Panc1 (cell line): ENCODE measurements around the gene HADHB. TPM values are rescaled to one million over a fixed set of nuclear protein-coding genes. Genes with fewer than 3 reads are reported as not detected.

Source experiments
- ATAC-seq: fragments of 200-7000 bp; cut with Tn5 transposase; 2 replicates; pipeline ENCODE4 v1.9.1; 2020; ENCODE audit warnings: mild to moderate bottlenecking, moderate library complexity
- BruUV-seq: library from RNA; stranded (reverse); fragments of 400-500 nt; replicated peaks from 2 replicates; lab custom pipeline; 2021; lab: Mats Ljungman, UMichigan
- CTCF ChIA-PET: fragments of 300-600 bp; sonication (Branson Sonifier 250); formaldehyde crosslinking; loops from one replicate; lab custom pipeline; 2022; ENCODE audit warnings: antibody characterized with exemption; lab: Charles Lee
- POLR2A ChIA-PET: fragments of 300-600 bp; sonication (Branson Sonifier 250); formaldehyde crosslinking; loops from one replicate; lab custom pipeline; 2022; ENCODE audit warnings: antibody characterized with exemption; lab: Charles Lee
- DNase-seq: peaks from one replicate; pipeline ENCODE4 v3.0.0-alpha.2; 2010; ENCODE audit warnings: low read depth, low spot score
- H3K27ac ChIP-seq: 2 replicates; pipeline ENCODE4 v1.5.1; 2011; ENCODE audit warnings: mild to moderate bottlenecking, low read length, inconsistent platforms
- H3K27me3 ChIP-seq: fragments of 200-500 bp; sonication (Bioruptor generic); 2 replicates; pipeline ENCODE4 v1.6.0; 2014; ENCODE audit warnings: low read length, inconsistent platforms; ENCODE audit not compliant: control insufficient read depth, insufficient read depth
- H3K36me3 ChIP-seq: fragments of 200-500 bp; sonication (Bioruptor generic); 2 replicates; pipeline ENCODE4 v1.5.1; 2014; ENCODE audit warnings: inconsistent platforms, mild to moderate bottlenecking, low read length, moderate library complexity; ENCODE audit not compliant: control insufficient read depth, insufficient read depth
- H3K4me1 ChIP-seq: 2 replicates; pipeline ENCODE4 v1.5.1; 2011; ENCODE audit warnings: inconsistent platforms, mild to moderate bottlenecking, low read length, moderate library complexity; ENCODE audit not compliant: control insufficient read depth, insufficient read depth
- H3K4me3 ChIP-seq, 2 experiments: 2 replicates each; pipeline ENCODE4 v1.5.1; 2011 to 2012; ENCODE audit warnings: low read depth in 2 of 2, low read length in 2 of 2, mild to moderate bottlenecking in 2 of 2, inconsistent platforms in 1 of 2, moderate library complexity in 1 of 2
- H3K9me3 ChIP-seq: fragments of 200-500 bp; sonication (Bioruptor generic); 2 replicates; pipeline ENCODE4 v1.5.1; 2014; ENCODE audit warnings: low read depth, mild to moderate bottlenecking, inconsistent platforms, low read length, moderate library complexity; ENCODE audit not compliant: control insufficient read depth, insufficient read depth
- POLR2AphosphoS5 ChIP-seq: IDR thresholded peaks from 2 replicates; pipeline ENCODE4 v1.6.1; 2012; ENCODE audit warnings: mild to moderate bottlenecking, low read depth, low read length, moderate library complexity
- SIN3A ChIP-seq: IDR thresholded peaks from 2 replicates; pipeline ENCODE4 v1.6.1; 2012; ENCODE audit warnings: low read depth, mild to moderate bottlenecking, low read length, moderate library complexity, borderline replicate concordance; ENCODE audit not compliant: insufficient read depth
- TCF7L2 ChIP-seq: IDR thresholded peaks from 2 replicates; pipeline ENCODE4 v1.6.1; 2011; ENCODE audit warnings: mild to moderate bottlenecking, low read depth, low read length, inconsistent platforms
- in situ Hi-C: cut with HindIII; loops from 2 replicates; pipeline ENCODE4 v1.10.0; 2016; ENCODE audit warnings: low sequenced_read_pairs, low pct_unique_long_range_greater_than_20kb
- intact Hi-C: fragments of 100-400 bp; cut with micrococcal nuclease; formaldehyde crosslinking; loops from one replicate; pipeline ENCODE4 v1.10.0; 2022; ENCODE audit not compliant: unreplicated experiment
- total RNA-seq: library from RNA; stranded (reverse); gene quantifications from one replicate; pipeline ENCODE4 v1.2.1, GENCODE V29; 2021; ENCODE audit not compliant: unreplicated experiment
- TF ChIP-seq, protein P1 (sequence below): fragments of 450-650 bp; IDR thresholded peaks from 2 replicates; pipeline ENCODE4 v1.5.1; 2017; ENCODE audit warnings: mild to moderate bottlenecking
- TF ChIP-seq, protein P2 (sequence below), 2 experiments: IDR thresholded peaks; 2 replicates each; pipeline ENCODE4 v1.6.1; 2011 to 2012; ENCODE audit warnings: low read depth in 2 of 2, control low read depth in 1 of 2, low read length in 1 of 2, mild to moderate bottlenecking in 1 of 2, moderate library complexity in 1 of 2; ENCODE audit not compliant: insufficient read depth in 1 of 2

Gene HADHB
- total RNA-seq, 1 experiment from 2014 or later, result 106 TPM

DNA sequence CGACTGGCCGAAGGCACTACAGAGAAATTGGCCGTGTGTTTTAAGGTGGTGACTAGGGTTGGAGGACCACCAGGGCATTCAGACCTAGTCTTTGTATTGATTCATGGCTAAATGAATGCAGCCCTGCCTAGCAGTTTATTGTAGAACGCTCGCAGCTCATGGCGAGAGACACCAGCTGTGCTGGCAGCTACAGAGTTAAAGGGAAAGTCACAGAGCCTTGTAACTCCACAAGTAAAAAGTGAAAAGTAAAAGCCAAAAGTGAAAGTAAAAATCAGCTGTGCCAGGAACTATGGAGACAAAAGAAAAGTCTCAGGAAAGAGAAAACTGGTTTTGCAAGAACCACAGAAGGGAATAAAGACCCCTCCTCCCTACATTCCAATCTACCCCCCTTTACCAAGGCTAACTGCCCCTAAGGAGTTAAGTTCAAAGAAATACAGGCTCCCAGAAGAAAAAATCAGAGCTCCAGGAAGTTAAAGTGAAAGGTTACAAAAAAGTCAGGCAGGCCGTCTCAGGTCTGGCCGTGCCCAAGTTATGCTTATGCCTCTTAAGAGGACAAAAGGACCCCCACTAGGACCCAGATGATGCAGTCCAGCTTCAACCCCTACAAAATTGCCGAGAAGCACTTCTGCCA, 54.8 kb downstream of the HADHB start:
- intact Hi-C loops (no loop called here), in situ Hi-C loops (no loop called here)
- ChIA-PET CTCF (no interaction called here), POLR2A (no interaction called here)
- no peak for DNase-seq
- Histone ChIP-seq H3K4me1 (peaks cover 5% of the 10 kb centered on the region), H3K9me3 (no peaks in the 10 kb centered on the region), H3K27ac (peak overlapping the region; percentile 77), H3K36me3 (no peaks in the 10 kb centered on the region), H3K27me3 (no peaks in the 10 kb centered on the region), H3K4me3 (peak overlapping the region; percentile 34 to 57)
- BruUV-seq, result no TSS peak
- TF ChIP-seq POLR2AphosphoS5 (no peak), SIN3A (no peak), TCF7L2 (no peak)
- TF ChIP-seq, protein P1, sequence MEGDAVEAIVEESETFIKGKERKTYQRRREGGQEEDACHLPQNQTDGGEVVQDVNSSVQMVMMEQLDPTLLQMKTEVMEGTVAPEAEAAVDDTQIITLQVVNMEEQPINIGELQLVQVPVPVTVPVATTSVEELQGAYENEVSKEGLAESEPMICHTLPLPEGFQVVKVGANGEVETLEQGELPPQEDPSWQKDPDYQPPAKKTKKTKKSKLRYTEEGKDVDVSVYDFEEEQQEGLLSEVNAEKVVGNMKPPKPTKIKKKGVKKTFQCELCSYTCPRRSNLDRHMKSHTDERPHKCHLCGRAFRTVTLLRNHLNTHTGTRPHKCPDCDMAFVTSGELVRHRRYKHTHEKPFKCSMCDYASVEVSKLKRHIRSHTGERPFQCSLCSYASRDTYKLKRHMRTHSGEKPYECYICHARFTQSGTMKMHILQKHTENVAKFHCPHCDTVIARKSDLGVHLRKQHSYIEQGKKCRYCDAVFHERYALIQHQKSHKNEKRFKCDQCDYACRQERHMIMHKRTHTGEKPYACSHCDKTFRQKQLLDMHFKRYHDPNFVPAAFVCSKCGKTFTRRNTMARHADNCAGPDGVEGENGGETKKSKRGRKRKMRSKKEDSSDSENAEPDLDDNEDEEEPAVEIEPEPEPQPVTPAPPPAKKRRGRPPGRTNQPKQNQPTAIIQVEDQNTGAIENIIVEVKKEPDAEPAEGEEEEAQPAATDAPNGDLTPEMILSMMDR, result no peak
- TF ChIP-seq, protein P2, sequence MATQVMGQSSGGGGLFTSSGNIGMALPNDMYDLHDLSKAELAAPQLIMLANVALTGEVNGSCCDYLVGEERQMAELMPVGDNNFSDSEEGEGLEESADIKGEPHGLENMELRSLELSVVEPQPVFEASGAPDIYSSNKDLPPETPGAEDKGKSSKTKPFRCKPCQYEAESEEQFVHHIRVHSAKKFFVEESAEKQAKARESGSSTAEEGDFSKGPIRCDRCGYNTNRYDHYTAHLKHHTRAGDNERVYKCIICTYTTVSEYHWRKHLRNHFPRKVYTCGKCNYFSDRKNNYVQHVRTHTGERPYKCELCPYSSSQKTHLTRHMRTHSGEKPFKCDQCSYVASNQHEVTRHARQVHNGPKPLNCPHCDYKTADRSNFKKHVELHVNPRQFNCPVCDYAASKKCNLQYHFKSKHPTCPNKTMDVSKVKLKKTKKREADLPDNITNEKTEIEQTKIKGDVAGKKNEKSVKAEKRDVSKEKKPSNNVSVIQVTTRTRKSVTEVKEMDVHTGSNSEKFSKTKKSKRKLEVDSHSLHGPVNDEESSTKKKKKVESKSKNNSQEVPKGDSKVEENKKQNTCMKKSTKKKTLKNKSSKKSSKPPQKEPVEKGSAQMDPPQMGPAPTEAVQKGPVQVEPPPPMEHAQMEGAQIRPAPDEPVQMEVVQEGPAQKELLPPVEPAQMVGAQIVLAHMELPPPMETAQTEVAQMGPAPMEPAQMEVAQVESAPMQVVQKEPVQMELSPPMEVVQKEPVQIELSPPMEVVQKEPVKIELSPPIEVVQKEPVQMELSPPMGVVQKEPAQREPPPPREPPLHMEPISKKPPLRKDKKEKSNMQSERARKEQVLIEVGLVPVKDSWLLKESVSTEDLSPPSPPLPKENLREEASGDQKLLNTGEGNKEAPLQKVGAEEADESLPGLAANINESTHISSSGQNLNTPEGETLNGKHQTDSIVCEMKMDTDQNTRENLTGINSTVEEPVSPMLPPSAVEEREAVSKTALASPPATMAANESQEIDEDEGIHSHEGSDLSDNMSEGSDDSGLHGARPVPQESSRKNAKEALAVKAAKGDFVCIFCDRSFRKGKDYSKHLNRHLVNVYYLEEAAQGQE (IDR thresholded peaks at IDR 0.05; ENCODE audit: insufficient read depth in 1 of 2, low read depth in 2 of 2, low read length in 1 of 2), result no peak
- peak; percentile 67 for ATAC-seq

DNA sequence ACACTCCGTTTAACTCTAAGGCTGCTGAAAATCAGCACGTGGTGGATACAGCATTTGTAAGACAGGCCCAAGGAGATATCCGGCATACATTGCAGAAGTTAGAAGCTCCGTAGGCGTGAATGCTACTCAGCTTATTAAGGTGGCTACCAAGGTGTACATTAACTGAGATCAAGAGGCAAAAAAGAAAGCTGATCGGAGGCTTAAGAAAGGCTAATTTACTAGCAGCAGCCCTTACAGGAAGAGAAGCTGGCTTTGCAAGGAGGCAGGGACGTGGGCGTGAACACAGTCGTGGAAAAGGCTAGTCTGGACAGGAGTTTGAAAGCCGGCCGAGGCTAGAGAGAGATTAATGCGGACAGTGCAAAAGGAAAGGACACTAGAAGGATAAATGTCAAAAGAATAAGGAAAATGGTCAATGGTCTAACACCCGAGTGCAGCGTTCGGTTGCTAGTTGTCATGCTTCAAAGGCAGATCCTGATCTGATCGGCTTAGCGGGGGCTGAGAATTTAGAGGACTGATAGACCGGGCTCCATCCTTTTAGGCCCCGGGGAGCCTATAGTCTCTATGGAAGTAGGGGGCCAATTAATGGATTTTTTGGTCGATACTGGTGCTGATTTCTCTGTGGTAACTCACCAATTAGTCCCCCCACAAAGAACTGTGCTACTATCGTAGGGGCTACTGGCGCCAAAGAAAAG, 55.6 kb downstream of the HADHB start:
- H3K9me3 ChIP-seq, result no peaks in the 10 kb centered on the region
- no peaks in the 10 kb centered on the region for H3K36me3 ChIP-seq
- H3K27ac ChIP-seq, result peak overlapping the region; percentile 77; the same call in 1 of the 2 replicates
- ChIA-PET CTCF (no interaction called here), POLR2A (no interaction called here)
- in situ Hi-C loops, result no loop called here
- H3K27me3 ChIP-seq, result no peaks in the 10 kb centered on the region
- TF ChIP-seq TCF7L2 (no peak), POLR2AphosphoS5 (no peak), SIN3A (no peak)
- TF ChIP-seq, protein P2 (IDR thresholded peaks at IDR 0.05; ENCODE audit: insufficient read depth in 1 of 2, low read depth in 2 of 2, low read length in 1 of 2), result no peak
- TF ChIP-seq, protein P1, result no peak
- BruUV-seq, result no TSS peak
- H3K4me1 ChIP-seq, result peaks cover 5% of the 10 kb centered on the region
- DNase-seq (no peak), ATAC-seq (no peak)
- H3K4me3 ChIP-seq, result no peak overlapping the region
- intact Hi-C loops, result no loop called here
